ENCODE results near the gene MRPS22. TPM values are rescaled to one million over a fixed set of nuclear protein-coding genes. Genes with fewer than 3 reads are reported as not detected.

The MRPS22 gene
- total RNA-seq, 1 experiment from 2014 or later = 95.1 TPM

DNA sequence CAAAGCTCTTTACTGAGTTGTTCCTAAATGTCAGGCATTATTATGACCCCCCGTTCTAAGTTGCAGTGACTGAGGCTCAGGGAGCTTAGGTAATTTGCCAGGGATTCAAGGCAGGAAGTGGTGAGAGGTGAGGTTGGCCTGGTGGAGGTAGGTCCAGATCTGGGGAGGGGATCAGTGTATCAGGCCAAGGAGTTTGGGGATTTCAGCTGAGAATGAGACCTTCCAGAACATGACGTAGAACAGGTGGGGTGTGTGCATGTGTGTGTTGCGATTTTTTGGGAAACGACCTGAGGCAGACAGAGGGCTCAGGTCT, 41.1 kb upstream of the MRPS22 start:
- H3K9me2 ChIP-seq (ENCODE audit: insufficient read depth) = no peaks in the 10 kb centered on the region
- no peak for DNase-seq (ENCODE audit: low read depth, low spot score)
- ChIA-PET CTCF (interaction anchor here (1.2 to 5.4 kb wide), 6 partner anchors 8 to 379 kb away, joined by 4 to 36 read pairs (median 6); no protein-coding TSS in a partner anchor), RAD21 (ENCODE audit: low non-redundant PET in 1 of 2, low total read pairs in 2 of 2, uncharacterized antibody in 2 of 2, unreplicated experiment in 2 of 2) (interaction anchor here (0.6 to 1.7 kb wide), 8 partner anchors 8 to 191 kb away, joined by 3 to 6 read pairs (median 4); no protein-coding TSS in a partner anchor), POLR2A (interaction anchor here (0.9 to 10.8 kb wide), 5 partner anchors 9 to 367 kb away, joined by 3 to 198 read pairs (median 5); no protein-coding TSS in a partner anchor)
- no peaks in the 10 kb centered on the region for H3K9me3 ChIP-seq (ENCODE audit: control insufficient read depth in 1 of 2, insufficient read depth in 1 of 2, low read depth in 1 of 2, low read length in 2 of 2)
- H3K9ac ChIP-seq (ENCODE audit: low read length) = peak overlapping the region; percentile 75
- BruUV-seq (replicated peaks) = TSS peak; percentile 24
- no peaks in the 10 kb centered on the region for H4K20me1 ChIP-seq (ENCODE audit: insufficient read depth)
- peak overlapping the region; percentile 75 for H3K4me2 ChIP-seq (ENCODE audit: low read length)
- peak overlapping the region; percentile 97 for H3K27ac ChIP-seq (ENCODE audit: low read depth, low read length)
- no peaks in the 10 kb centered on the region for H3K36me3 ChIP-seq (ENCODE audit: control insufficient read depth in 1 of 2, insufficient read depth in 2 of 2, low read length in 2 of 2)
- peak; percentile 11 for ATAC-seq
- TF ChIP-seq SP1 (IDR thresholded peaks at IDR 0.05; ENCODE audit: low read depth) (no peak), RAD21 (IDR thresholded peaks at IDR 0.05; ENCODE audit: low read depth) (no peak), POLR2A (IDR thresholded peaks at IDR 0.05; ENCODE audit: borderline replicate concordance, extremely low read depth, insufficient read depth, insufficient read length) (no peak), ELF1 (IDR thresholded peaks at IDR 0.05; ENCODE audit: borderline replicate concordance, low read depth) (no peak), EZH2 (IDR thresholded peaks at IDR 0.05) (no peak), CBX3 (IDR thresholded peaks at IDR 0.05; ENCODE audit: low read depth) (no peak), CEBPB (IDR thresholded peaks at IDR 0.05; ENCODE audit: low read depth) (no peak), POLR2AphosphoS5 (IDR thresholded peaks at IDR 0.05; ENCODE audit: low read depth, low read length) (no peak), YY1 (IDR thresholded peaks at IDR 0.05; ENCODE audit: extremely low read depth, insufficient replicate concordance, low read depth, low read length) (no peak), ZFX (IDR thresholded peaks at IDR 0.05) (no peak)
- TF ChIP-seq, protein P1, sequence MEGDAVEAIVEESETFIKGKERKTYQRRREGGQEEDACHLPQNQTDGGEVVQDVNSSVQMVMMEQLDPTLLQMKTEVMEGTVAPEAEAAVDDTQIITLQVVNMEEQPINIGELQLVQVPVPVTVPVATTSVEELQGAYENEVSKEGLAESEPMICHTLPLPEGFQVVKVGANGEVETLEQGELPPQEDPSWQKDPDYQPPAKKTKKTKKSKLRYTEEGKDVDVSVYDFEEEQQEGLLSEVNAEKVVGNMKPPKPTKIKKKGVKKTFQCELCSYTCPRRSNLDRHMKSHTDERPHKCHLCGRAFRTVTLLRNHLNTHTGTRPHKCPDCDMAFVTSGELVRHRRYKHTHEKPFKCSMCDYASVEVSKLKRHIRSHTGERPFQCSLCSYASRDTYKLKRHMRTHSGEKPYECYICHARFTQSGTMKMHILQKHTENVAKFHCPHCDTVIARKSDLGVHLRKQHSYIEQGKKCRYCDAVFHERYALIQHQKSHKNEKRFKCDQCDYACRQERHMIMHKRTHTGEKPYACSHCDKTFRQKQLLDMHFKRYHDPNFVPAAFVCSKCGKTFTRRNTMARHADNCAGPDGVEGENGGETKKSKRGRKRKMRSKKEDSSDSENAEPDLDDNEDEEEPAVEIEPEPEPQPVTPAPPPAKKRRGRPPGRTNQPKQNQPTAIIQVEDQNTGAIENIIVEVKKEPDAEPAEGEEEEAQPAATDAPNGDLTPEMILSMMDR (IDR thresholded peaks at IDR 0.05 in 2 of 3, conservative IDR thresholded peaks at IDR 0.05 in 1 of 3; ENCODE audit: borderline replicate concordance in 1 of 3, insufficient read depth in 1 of 3, low read depth in 2 of 3, low read length in 2 of 3) = no peak
- H3K4me3 ChIP-seq (replicated peaks in 1 of 2; ENCODE audit: low read depth in 1 of 2, low read length in 2 of 2) = peak overlapping the region in 1 of 2 experiments; percentile 21; a peak in 1 of 4 replicates
- no peak overlapping the region for H2AFZ ChIP-seq (ENCODE audit: low read depth, low read length, poor library complexity, severe bottlenecking)
- no peaks in the 10 kb centered on the region; the same call in 1 of the 2 replicates for H3K79me2 ChIP-seq (ENCODE audit: insufficient read depth, low read length)
- no peaks in the 10 kb centered on the region for H3K27me3 ChIP-seq (ENCODE audit: insufficient read depth, low read length)
- intact Hi-C loops (cut with micrococcal nuclease) = loop anchor here (1.0 kb wide), 1 partner anchor 8 kb away; no protein-coding TSS in a partner anchor
- peaks cover 81 to 96% of the 10 kb centered on the region in 2 experiments for H3K4me1 ChIP-seq (ENCODE audit: control insufficient read depth in 1 of 2, insufficient read depth in 2 of 2, low read length in 2 of 2)

All from HCT116 (cell line).